OCI-LY1 (cell line): ENCODE data around the gene PNLIPRP1.

ENCODE experiments used
- EZH2 ChIP-seq: fragments of 200-600 bp; sonication (generic), shearing (Covaris generic); IDR thresholded peaks from 2 replicates; pipeline ENCODE4 v1.8.0; 2017; ENCODE audit warnings: borderline replicate concordance, mixed run types, mild to moderate bottlenecking, antibody characterized with exemption, low read length, moderate library complexity, mixed read lengths
- TF ChIP-seq, protein P1 (sequence below): fragments of 200-600 bp; sonication (generic), shearing (Covaris generic); IDR thresholded peaks from 2 replicates; pipeline ENCODE4 v1.5.1; 2017; ENCODE audit warnings: mild to moderate bottlenecking, antibody characterized with exemption, low read length, moderate library complexity, mixed read lengths

DNA sequence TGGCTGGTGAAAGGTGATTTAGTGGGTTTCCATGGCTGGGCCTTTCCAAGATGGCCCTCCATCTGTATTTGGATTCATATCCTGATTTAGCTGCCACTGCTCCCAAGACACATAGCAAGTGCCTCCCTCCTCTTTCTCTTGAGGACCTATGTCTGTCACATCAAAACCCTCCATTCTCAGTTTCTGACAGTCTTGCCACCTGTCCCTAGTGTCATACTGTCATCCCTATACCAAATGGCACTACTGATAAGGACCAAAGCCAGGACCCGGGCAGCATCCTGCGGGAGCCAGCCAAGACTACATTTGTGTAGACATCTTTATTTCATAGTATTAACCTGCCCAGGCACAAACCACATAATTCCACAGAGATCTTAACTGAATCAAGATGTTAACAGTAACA, 64.8 kb downstream of the PNLIPRP1 start:
- TF ChIP-seq, protein P1, sequence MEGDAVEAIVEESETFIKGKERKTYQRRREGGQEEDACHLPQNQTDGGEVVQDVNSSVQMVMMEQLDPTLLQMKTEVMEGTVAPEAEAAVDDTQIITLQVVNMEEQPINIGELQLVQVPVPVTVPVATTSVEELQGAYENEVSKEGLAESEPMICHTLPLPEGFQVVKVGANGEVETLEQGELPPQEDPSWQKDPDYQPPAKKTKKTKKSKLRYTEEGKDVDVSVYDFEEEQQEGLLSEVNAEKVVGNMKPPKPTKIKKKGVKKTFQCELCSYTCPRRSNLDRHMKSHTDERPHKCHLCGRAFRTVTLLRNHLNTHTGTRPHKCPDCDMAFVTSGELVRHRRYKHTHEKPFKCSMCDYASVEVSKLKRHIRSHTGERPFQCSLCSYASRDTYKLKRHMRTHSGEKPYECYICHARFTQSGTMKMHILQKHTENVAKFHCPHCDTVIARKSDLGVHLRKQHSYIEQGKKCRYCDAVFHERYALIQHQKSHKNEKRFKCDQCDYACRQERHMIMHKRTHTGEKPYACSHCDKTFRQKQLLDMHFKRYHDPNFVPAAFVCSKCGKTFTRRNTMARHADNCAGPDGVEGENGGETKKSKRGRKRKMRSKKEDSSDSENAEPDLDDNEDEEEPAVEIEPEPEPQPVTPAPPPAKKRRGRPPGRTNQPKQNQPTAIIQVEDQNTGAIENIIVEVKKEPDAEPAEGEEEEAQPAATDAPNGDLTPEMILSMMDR: no peak
- no peak for TF ChIP-seq EZH2
